IMR-90 (cell line): ENCODE results near the gene COL20A1.

Experiments used
- CTCF ChIP-seq: conservative IDR thresholded peaks from 2 replicates; pipeline ENCODE4 v1.5.1; 2012; ENCODE audit warnings: mild to moderate bottlenecking, low read depth, low read length, improper control_type of control experiment
- RAD21 ChIP-seq: IDR thresholded peaks from 2 replicates; pipeline ENCODE4 v1.6.1; 2012; ENCODE audit warnings: low read length, improper control_type of control experiment

- TF ChIP-seq CTCF (no peak), RAD21 (no peak)
Measured at GRCh38 chr20:63243604-63244247, 49.3 kb upstream of the COL20A1 start.
